Measurements from ENCODE around the gene BRIP1. TPM values are rescaled to one million over a fixed set of nuclear protein-coding genes. Genes with fewer than 3 reads are reported as not detected.
A peak's percentile ranks its signal among the peaks of the same experiment; 100 is the strongest.

The BRIP1 gene
- total RNA-seq, 1 donor from 2014 or later, result 6.4 TPM

DNA sequence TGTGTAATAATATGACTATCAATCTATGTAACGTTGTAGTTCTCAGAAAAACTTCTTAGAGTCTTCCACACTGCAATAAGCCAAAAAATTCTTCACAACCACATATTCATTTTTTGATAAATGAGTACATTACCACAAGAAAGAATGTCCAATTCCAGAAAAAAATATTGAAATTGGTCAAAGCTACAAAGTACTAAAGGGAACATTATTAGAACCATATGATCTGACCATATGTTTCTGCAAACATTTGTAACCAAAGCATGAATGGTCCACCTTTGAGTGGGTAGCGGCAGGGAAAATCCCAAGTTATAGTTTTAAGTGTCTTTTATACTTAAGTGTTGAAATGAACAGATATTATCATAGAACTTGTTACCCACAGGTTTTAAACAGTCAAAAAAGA lies 200.6 kb downstream of the BRIP1 start:
- H3K36me3 ChIP-seq (ENCODE audit: insufficient read depth, low read length), result no peaks in the 10 kb centered on the region
- no peak overlapping the region for H3K9ac ChIP-seq (ENCODE audit: low read length)
- H2AFZ ChIP-seq (ENCODE audit: low read depth, low read length), result no peak overlapping the region
- peaks cover 1% of the 10 kb centered on the region for H3K36me3 Mint-ChIP-seq (ENCODE audit: low read depth, unreplicated experiment)
- H3K27ac ChIP-seq (ENCODE audit: low read depth, low read length), result no peak overlapping the region
- DNase-seq (ENCODE audit: low read depth) (peak; percentile 49), FAIRE-seq (no peak)
- no peak overlapping the region for H3K4me2 ChIP-seq (ENCODE audit: low read length)
- H4K20me1 ChIP-seq (ENCODE audit: insufficient read depth, low read length), result no peaks in the 10 kb centered on the region
- no peak overlapping the region for H3K4me3 ChIP-seq (ENCODE audit: insufficient read depth, low read depth, low read length)
- no peaks in the 10 kb centered on the region for H3K4me1 ChIP-seq (ENCODE audit: insufficient read depth, low read length)
- H3K4me3 Mint-ChIP-seq (ENCODE audit: unreplicated experiment), result no peak overlapping the region
- H3K27me3 Mint-ChIP-seq (ENCODE audit: low read depth, unreplicated experiment), result peaks cover 3% of the 10 kb centered on the region
- H3K4me1 Mint-ChIP-seq (ENCODE audit: low read depth, unreplicated experiment), result no peaks in the 10 kb centered on the region
- peaks cover 2% of the 10 kb centered on the region for H3K9me3 Mint-ChIP-seq (ENCODE audit: unreplicated experiment)
- TF ChIP-seq, protein P1, sequence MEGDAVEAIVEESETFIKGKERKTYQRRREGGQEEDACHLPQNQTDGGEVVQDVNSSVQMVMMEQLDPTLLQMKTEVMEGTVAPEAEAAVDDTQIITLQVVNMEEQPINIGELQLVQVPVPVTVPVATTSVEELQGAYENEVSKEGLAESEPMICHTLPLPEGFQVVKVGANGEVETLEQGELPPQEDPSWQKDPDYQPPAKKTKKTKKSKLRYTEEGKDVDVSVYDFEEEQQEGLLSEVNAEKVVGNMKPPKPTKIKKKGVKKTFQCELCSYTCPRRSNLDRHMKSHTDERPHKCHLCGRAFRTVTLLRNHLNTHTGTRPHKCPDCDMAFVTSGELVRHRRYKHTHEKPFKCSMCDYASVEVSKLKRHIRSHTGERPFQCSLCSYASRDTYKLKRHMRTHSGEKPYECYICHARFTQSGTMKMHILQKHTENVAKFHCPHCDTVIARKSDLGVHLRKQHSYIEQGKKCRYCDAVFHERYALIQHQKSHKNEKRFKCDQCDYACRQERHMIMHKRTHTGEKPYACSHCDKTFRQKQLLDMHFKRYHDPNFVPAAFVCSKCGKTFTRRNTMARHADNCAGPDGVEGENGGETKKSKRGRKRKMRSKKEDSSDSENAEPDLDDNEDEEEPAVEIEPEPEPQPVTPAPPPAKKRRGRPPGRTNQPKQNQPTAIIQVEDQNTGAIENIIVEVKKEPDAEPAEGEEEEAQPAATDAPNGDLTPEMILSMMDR (IDR thresholded peaks at IDR 0.05; ENCODE audit: insufficient read depth, low read depth, low read length), result no peak
- TF ChIP-seq EZH2 (IDR thresholded peaks at IDR 0.05; ENCODE audit: insufficient read depth, low read length), result no peak
- H3K79me2 ChIP-seq (ENCODE audit: insufficient read depth, low read length), result no peaks in the 10 kb centered on the region
- H3K27ac Mint-ChIP-seq (ENCODE audit: unreplicated experiment), result no peak overlapping the region
- no peaks in the 10 kb centered on the region for H3K9me3 ChIP-seq (ENCODE audit: insufficient read depth, low read depth, low read length)
- no peaks in the 10 kb centered on the region for H3K27me3 ChIP-seq (ENCODE audit: insufficient read depth, low read length)

DNA sequence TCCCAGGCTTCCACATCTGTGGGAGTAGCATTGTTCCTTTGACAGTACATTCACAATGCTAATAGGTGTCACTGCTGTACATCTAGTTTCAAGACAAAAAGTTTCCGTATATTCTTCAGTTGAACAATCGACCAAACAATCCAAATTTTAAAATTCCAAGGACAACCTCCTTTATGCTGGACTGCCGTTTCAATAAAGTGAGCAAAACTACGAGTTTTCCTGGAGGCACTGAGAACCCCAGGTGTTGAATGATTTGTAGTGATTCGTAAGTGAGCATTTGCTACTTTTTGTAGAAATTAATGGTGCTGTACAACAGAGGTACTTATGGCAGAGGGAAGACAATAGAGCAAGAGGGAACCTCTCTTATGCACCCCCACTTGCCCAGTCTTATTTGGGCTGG lies 201.1 kb downstream of the BRIP1 start:
- FAIRE-seq (no peak), DNase-seq (ENCODE audit: low read depth) (no peak)
- H3K9me3 Mint-ChIP-seq (ENCODE audit: unreplicated experiment), result peaks cover 2% of the 10 kb centered on the region
- Histone ChIP-seq H3K27me3 (ENCODE audit: insufficient read depth, low read length) (no peaks in the 10 kb centered on the region), H3K9me3 (ENCODE audit: insufficient read depth, low read depth, low read length) (no peaks in the 10 kb centered on the region), H3K79me2 (ENCODE audit: insufficient read depth, low read length) (no peaks in the 10 kb centered on the region), H3K9ac (ENCODE audit: low read length) (no peak overlapping the region), H3K4me2 (ENCODE audit: low read length) (no peak overlapping the region), H3K36me3 (ENCODE audit: insufficient read depth, low read length) (no peaks in the 10 kb centered on the region), H3K27ac (ENCODE audit: low read depth, low read length) (no peak overlapping the region), H4K20me1 (ENCODE audit: insufficient read depth, low read length) (no peaks in the 10 kb centered on the region), H2AFZ (ENCODE audit: low read depth, low read length) (no peak overlapping the region), H3K4me3 (ENCODE audit: insufficient read depth, low read depth, low read length) (no peak overlapping the region), H3K4me1 (ENCODE audit: insufficient read depth, low read length) (no peaks in the 10 kb centered on the region)
- no peak overlapping the region for H3K4me3 Mint-ChIP-seq (ENCODE audit: unreplicated experiment)
- H3K27ac Mint-ChIP-seq (ENCODE audit: unreplicated experiment), result no peak overlapping the region
- H3K27me3 Mint-ChIP-seq (ENCODE audit: low read depth, unreplicated experiment), result peaks cover 3% of the 10 kb centered on the region
- H3K36me3 Mint-ChIP-seq (ENCODE audit: low read depth, unreplicated experiment), result peaks cover 1% of the 10 kb centered on the region
- H3K4me1 Mint-ChIP-seq (ENCODE audit: low read depth, unreplicated experiment), result no peaks in the 10 kb centered on the region
- TF ChIP-seq, protein P1 (IDR thresholded peaks at IDR 0.05; ENCODE audit: insufficient read depth, low read depth, low read length), result no peak
- no peak for TF ChIP-seq EZH2 (IDR thresholded peaks at IDR 0.05; ENCODE audit: insufficient read depth, low read length)

DNA sequence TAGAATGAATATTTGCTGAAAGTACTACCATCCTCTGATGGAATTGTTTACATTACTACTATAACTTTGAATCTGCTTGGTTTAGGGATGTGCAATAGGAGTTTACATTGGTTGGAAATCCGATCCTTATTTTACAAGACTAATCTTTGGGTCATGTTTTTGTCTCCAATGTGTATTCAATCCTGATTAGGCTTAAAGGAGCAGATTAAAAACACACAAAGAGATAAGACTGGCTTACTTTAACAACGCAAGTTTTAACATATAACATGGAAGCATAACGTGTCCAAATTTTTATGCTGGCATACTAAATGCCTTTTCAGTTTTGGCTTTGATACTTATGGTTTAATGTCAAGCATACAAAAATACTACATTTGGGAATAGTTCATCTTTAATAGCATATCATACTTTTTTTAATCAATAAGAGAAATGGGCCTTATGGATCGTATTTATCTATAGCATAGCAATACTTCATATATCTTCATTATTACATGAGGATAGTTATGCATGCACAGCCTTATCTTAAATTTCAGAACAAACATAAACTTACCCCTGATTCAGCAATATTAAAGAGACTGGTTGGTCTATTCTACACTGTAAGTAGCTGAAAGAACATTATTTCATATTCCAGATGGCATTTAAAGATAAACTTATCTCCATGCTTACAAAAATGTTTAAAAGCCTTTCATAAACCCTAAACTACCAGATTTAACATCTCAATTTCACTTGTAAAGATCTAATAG lies 202.4 kb downstream of the BRIP1 start:
- Mint-ChIP-seq H3K4me3 (ENCODE audit: unreplicated experiment) (no peak overlapping the region), H3K4me1 (ENCODE audit: low read depth, unreplicated experiment) (no peaks in the 10 kb centered on the region), H3K36me3 (ENCODE audit: low read depth, unreplicated experiment) (peaks cover 1% of the 10 kb centered on the region), H3K27me3 (ENCODE audit: low read depth, unreplicated experiment) (peaks cover 3% of the 10 kb centered on the region), H3K27ac (ENCODE audit: unreplicated experiment) (no peak overlapping the region), H3K9me3 (ENCODE audit: unreplicated experiment) (peaks cover 2% of the 10 kb centered on the region)
- H3K79me2 ChIP-seq (ENCODE audit: insufficient read depth, low read length), result no peaks in the 10 kb centered on the region
- no peak overlapping the region for H2AFZ ChIP-seq (ENCODE audit: low read depth, low read length)
- DNase-seq (ENCODE audit: low read depth) (no peak), FAIRE-seq (peak; percentile 17)
- H3K36me3 ChIP-seq (ENCODE audit: insufficient read depth, low read length), result no peaks in the 10 kb centered on the region
- no peak overlapping the region for H3K4me2 ChIP-seq (ENCODE audit: low read length)
- no peaks in the 10 kb centered on the region for H3K27me3 ChIP-seq (ENCODE audit: insufficient read depth, low read length)
- H4K20me1 ChIP-seq (ENCODE audit: insufficient read depth, low read length), result no peaks in the 10 kb centered on the region
- no peak overlapping the region for H3K27ac ChIP-seq (ENCODE audit: low read depth, low read length)
- no peaks in the 10 kb centered on the region for H3K4me1 ChIP-seq (ENCODE audit: insufficient read depth, low read length)
- TF ChIP-seq, protein P1 (IDR thresholded peaks at IDR 0.05; ENCODE audit: insufficient read depth, low read depth, low read length), result no peak
- TF ChIP-seq EZH2 (IDR thresholded peaks at IDR 0.05; ENCODE audit: insufficient read depth, low read length), result no peak
- H3K4me3 ChIP-seq (ENCODE audit: insufficient read depth, low read depth, low read length), result no peak overlapping the region
- no peaks in the 10 kb centered on the region for H3K9me3 ChIP-seq (ENCODE audit: insufficient read depth, low read depth, low read length)
- no peak overlapping the region for H3K9ac ChIP-seq (ENCODE audit: low read length)
